Stimulated activated CD4-positive, alpha-beta T cell treated with anti-CD3 and anti-CD28 coated beads, TNF-alpha, amount 100 ng/mL, for 24 hours (primary cell): ENCODE results near the gene KIDINS220.

Experiments used
- DNase-seq, 3 experiments: peaks; one replicate each; pipeline ENCODE4 v3.0.0-alpha.2; 2020; ENCODE audit warnings: low read depth in 3 of 3

Gene KIDINS220

GRCh38 chr2:8836971-8837794 lies at the start of gene KIDINS220:
Gene KIDINS220, minus strand, starts transcription at chr2:8837613. Its CDS starts 10,520 bp downstream, at chr2:8827093.
- peak; percentile 74 to 75 (median 74) for DNase-seq

- DNase-seq = no peak
Measured at GRCh38 chr2:8886876-8887275, 49.5 kb upstream of the KIDINS220 start.

GRCh38 chr2:8886202-8886518 lies 48.7 kb upstream of the KIDINS220 start:
- no peak for DNase-seq

- no peak for DNase-seq
Measured at GRCh38 chr2:8885449-8886201, 48.2 kb upstream of the KIDINS220 start.

GRCh38 chr2:8884812-8885211 lies 47.4 kb upstream of the KIDINS220 start:
- no peak for DNase-seq

GRCh38 chr2:8882094-8882493 lies 44.7 kb upstream of the KIDINS220 start:
- no peak for DNase-seq

GRCh38 chr2:8877894-8878293 lies 40.5 kb upstream of the KIDINS220 start:
- DNase-seq = no peak

- DNase-seq = no peak
Measured at GRCh38 chr2:8877332-8877731, 39.9 kb upstream of the KIDINS220 start.

- DNase-seq = no peak
Measured at GRCh38 chr2:8876628-8877027, 39.2 kb upstream of the KIDINS220 start.

- no peak for DNase-seq
Measured at GRCh38 chr2:8872821-8873432, 35.5 kb upstream of the KIDINS220 start.

- DNase-seq = no peak
Measured at GRCh38 chr2:8870441-8870840, 33.0 kb upstream of the KIDINS220 start.

- no peak for DNase-seq
Measured at GRCh38 chr2:8867363-8867762, 29.9 kb upstream of the KIDINS220 start.

GRCh38 chr2:8863331-8863953 lies 26.0 kb upstream of the KIDINS220 start:
- no peak for DNase-seq

- no peak for DNase-seq
Measured at GRCh38 chr2:8862230-8862629, 24.8 kb upstream of the KIDINS220 start.

GRCh38 chr2:8861797-8862196 lies 24.4 kb upstream of the KIDINS220 start:
- no peak for DNase-seq

- no peak for DNase-seq
Measured at GRCh38 chr2:8860239-8860638, 22.8 kb upstream of the KIDINS220 start.

GRCh38 chr2:8858910-8859309 lies 21.5 kb upstream of the KIDINS220 start:
- DNase-seq = no peak

- no peak for DNase-seq
Measured at GRCh38 chr2:8858264-8858663, 20.9 kb upstream of the KIDINS220 start.

GRCh38 chr2:8857709-8858108 lies 20.3 kb upstream of the KIDINS220 start:
- DNase-seq = no peak

- DNase-seq = no peak
Measured at GRCh38 chr2:8856176-8856575, 18.8 kb upstream of the KIDINS220 start.

- DNase-seq = no peak
Measured at GRCh38 chr2:8855010-8855409, 17.6 kb upstream of the KIDINS220 start.

- DNase-seq = no peak
Measured at GRCh38 chr2:8853426-8853825, 16.0 kb upstream of the KIDINS220 start.
